Measurements from ENCODE around the gene GPR107. TPM values are rescaled to one million over a fixed set of nuclear protein-coding genes. Genes with fewer than 3 reads are reported as not detected.
A peak's percentile ranks its signal among the peaks of the same experiment; 100 is the strongest.

The GPR107 gene
- total RNA-seq, 4 donors from 2014 or later = 19.9 to 34.7 (median 30.8) TPM

- Histone ChIP-seq H3K27ac (replicated peaks in 1 of 4) (no peak overlapping the region), H3K4me3 (no peak overlapping the region), H3K27me3 (peaks cover 0 to 5% (median 0%) of the 10 kb centered on the region in 4 donors), H3K36me3 (no peaks in the 10 kb centered on the region), H3K4me1 (peaks cover 1 to 12% (median 10%) of the 10 kb centered on the region in 4 donors), H3K9me3 (no peaks in the 10 kb centered on the region)
- intact Hi-C loops (cut with DNase I) = no loop called here
- DNase-seq (ENCODE audit: extremely low spot score) = no peak
- TF ChIP-seq, protein P1, sequence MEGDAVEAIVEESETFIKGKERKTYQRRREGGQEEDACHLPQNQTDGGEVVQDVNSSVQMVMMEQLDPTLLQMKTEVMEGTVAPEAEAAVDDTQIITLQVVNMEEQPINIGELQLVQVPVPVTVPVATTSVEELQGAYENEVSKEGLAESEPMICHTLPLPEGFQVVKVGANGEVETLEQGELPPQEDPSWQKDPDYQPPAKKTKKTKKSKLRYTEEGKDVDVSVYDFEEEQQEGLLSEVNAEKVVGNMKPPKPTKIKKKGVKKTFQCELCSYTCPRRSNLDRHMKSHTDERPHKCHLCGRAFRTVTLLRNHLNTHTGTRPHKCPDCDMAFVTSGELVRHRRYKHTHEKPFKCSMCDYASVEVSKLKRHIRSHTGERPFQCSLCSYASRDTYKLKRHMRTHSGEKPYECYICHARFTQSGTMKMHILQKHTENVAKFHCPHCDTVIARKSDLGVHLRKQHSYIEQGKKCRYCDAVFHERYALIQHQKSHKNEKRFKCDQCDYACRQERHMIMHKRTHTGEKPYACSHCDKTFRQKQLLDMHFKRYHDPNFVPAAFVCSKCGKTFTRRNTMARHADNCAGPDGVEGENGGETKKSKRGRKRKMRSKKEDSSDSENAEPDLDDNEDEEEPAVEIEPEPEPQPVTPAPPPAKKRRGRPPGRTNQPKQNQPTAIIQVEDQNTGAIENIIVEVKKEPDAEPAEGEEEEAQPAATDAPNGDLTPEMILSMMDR (IDR thresholded peaks at IDR 0.05) = no peak
- TF ChIP-seq POLR2AphosphoS5 (IDR thresholded peaks at IDR 0.05) (no peak), EP300 (IDR thresholded peaks at IDR 0.05) (no peak), POLR2A (IDR thresholded peaks at IDR 0.05; ENCODE audit: low read depth) (no peak)
- 83% methylated on average over 6 of the region's 6 CpGs for WGBS
These were observed 114.2 kb downstream of the GPR107 start for GRCh38 chr9:130167927-130168326.

GRCh38 chr9:130171226-130172148 lies 117.8 kb downstream of the GPR107 start:
- Histone ChIP-seq H3K27me3 (peaks cover 0 to 5% (median 0%) of the 10 kb centered on the region in 4 donors), H3K36me3 (no peaks in the 10 kb centered on the region), H3K9me3 (no peaks in the 10 kb centered on the region), H3K27ac (replicated peaks in 1 of 4) (peak overlapping the region; percentile 75 to 80 (median 77)), H3K4me1 (peaks cover 9 to 47% (median 42%) of the 10 kb centered on the region in 4 donors), H3K4me3 (peak overlapping the region; percentile 72 to 91 (median 76))
- intact Hi-C loops (cut with DNase I) = loop anchor here (5.0 kb wide), 2 partner anchors 46 to 66 kb away; no protein-coding TSS in a partner anchor
- TF ChIP-seq POLR2A (IDR thresholded peaks at IDR 0.05; ENCODE audit: low read depth) (no peak), POLR2AphosphoS5 (IDR thresholded peaks at IDR 0.05) (no peak), EP300 (IDR thresholded peaks at IDR 0.05) (no peak)
- TF ChIP-seq, protein P1 (IDR thresholded peaks at IDR 0.05) = no peak
- 50% methylated on average over 23 of the region's 45 CpGs for WGBS
- DNase-seq (ENCODE audit: extremely low spot score) = no peak

DNA sequence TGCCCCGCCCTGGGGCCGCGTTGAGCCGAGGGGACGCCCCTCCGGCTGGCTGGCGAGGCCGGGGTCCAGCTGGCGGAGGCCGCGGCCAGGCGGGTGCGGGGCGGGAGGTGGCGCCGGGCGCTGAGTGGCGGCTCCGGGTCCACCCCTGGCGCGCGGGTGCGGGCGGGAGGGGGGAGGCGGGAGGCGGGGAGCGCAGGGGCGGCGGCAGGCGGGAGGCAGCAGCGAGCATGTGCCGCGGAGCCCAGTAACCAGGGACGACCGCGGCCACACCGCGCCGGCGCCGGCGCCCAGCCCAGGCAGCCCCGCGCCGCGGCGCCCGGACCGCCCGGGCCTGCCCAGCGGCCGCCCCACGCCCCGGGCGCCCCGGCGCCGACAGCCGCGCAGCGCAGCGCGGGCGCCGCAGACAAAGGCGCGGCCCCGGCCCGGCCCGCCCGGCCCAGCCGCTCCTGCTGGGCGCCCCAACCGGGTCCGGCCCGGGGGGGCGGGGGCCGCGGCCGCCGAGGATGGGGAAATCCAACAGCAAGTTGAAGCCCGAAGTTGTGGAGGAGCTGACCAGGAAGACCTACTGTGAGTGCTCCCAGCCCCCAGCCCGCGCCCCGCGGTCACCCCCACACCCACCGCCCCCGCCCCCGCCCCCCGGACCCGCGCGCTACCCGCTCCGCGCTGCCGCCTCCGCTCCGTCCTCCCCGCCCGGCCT lies 118.6 kb downstream of the GPR107 start, which contains the start of gene NCS1:
Gene NCS1 (plus strand): TSS at position 244 of the 697 bp plus-strand sequence. CDS start 260 bp downstream, at position 504.
- peak in 1 of 2 donors; percentile 35 for TF ChIP-seq POLR2AphosphoS5 (IDR thresholded peaks at IDR 0.05)
- TF ChIP-seq EP300 (IDR thresholded peaks at IDR 0.05) = no peak
- TF ChIP-seq, protein P1 (IDR thresholded peaks at IDR 0.05) = no peak
- H3K27me3 ChIP-seq = peaks cover 0 to 5% (median 0%) of the 10 kb centered on the region in 4 donors
- intact Hi-C loops (cut with DNase I) = loop anchor here (5.0 kb wide), 2 partner anchors 45 to 65 kb away; no protein-coding TSS in a partner anchor
- H3K4me3 ChIP-seq = peak within 1 kb of the TSS; percentile 72 to 91 (median 76)
- H3K36me3 ChIP-seq = no peaks in the 10 kb centered on the region
- no peaks in the 10 kb centered on the region for H3K9me3 ChIP-seq
- no peak for DNase-seq (ENCODE audit: extremely low spot score)
- peak within 1 kb of the TSS; percentile 91 to 97 (median 96) for H3K27ac ChIP-seq (replicated peaks in 1 of 4)
- whole genome bisulfite sequencing = no CpG with 5 or more reads among the region's 101 CpGs
- peaks cover 9 to 55% (median 50%) of the 10 kb centered on the region in 4 donors for H3K4me1 ChIP-seq

DNA sequence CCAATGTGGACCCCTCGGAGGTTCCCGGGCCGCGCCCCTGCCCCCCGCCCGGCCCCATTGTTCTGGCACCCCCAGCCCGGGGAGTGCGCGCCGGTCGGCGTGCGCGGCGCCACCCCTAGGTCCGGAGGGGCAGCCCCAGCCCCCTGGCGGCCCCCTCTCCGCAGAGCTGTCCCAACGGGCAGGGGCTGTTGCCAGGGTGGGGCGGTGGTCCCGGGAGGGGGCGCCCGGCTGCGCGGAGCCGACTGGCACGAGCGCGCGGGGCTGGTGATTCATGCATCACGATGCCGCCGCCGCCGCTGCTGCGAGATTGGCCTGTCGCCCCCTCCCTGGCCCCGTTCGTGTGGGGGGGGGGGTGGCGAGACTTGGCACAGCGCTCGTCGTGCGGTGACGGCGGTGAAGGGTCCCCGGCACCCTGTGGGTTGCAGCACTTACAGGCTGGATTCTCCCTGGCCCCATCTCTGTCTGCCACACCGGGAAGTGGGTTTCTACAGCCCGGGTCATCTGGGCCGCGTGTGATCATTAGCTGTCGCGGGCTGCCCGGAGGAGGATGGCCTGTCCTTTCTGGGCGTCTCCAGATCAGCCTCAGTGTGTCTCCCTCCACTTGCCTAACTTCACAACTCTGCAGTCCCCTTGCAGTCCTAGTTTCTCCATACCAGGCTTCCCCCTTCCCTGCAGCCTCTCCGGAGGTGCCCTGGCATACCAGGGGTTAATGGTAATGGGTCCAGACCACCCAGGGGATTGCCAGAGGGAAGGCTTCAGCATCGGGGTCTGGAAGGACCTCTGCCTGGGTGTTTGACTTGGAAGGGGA lies 119.4 kb downstream of the GPR107 start:
- H3K4me1 ChIP-seq = peaks cover 9 to 63% (median 58%) of the 10 kb centered on the region in 4 donors
- DNase-seq (ENCODE audit: extremely low spot score) = no peak

More for the DNA sequence above, 119.4 kb downstream of the GPR107 start:
- intact Hi-C loops (cut with DNase I) = loop anchor here (5.0 kb wide), 2 partner anchors 44 to 64 kb away; no protein-coding TSS in a partner anchor
- peaks cover 0 to 5% (median 0%) of the 10 kb centered on the region in 4 donors for H3K27me3 ChIP-seq
- TF ChIP-seq, protein P1 (IDR thresholded peaks at IDR 0.05) = no peak
- TF ChIP-seq POLR2AphosphoS5 (IDR thresholded peaks at IDR 0.05) = peak; percentile 31
- no peaks in the 10 kb centered on the region for H3K36me3 ChIP-seq
- 7% methylated on average over 3 of the region's 57 CpGs for WGBS
- no peaks in the 10 kb centered on the region for H3K9me3 ChIP-seq
- H3K27ac ChIP-seq (replicated peaks in 1 of 4) = peak overlapping the region; percentile 91 to 97 (median 96)
- peak overlapping the region; percentile 72 to 91 (median 76) for H3K4me3 ChIP-seq

Data from esophagus muscularis mucosa (tissue), 4 donors.